ENCODE data around the gene PLEKHA1. TPM values are rescaled to one million over a fixed set of nuclear protein-coding genes. Genes with fewer than 3 reads are reported as not detected.
A peak's percentile ranks its signal among the peaks of the same experiment; 100 is the strongest.

PLEKHA1 gene
- polyA plus RNA-seq, 1 experiment = 25.5 TPM

DNA sequence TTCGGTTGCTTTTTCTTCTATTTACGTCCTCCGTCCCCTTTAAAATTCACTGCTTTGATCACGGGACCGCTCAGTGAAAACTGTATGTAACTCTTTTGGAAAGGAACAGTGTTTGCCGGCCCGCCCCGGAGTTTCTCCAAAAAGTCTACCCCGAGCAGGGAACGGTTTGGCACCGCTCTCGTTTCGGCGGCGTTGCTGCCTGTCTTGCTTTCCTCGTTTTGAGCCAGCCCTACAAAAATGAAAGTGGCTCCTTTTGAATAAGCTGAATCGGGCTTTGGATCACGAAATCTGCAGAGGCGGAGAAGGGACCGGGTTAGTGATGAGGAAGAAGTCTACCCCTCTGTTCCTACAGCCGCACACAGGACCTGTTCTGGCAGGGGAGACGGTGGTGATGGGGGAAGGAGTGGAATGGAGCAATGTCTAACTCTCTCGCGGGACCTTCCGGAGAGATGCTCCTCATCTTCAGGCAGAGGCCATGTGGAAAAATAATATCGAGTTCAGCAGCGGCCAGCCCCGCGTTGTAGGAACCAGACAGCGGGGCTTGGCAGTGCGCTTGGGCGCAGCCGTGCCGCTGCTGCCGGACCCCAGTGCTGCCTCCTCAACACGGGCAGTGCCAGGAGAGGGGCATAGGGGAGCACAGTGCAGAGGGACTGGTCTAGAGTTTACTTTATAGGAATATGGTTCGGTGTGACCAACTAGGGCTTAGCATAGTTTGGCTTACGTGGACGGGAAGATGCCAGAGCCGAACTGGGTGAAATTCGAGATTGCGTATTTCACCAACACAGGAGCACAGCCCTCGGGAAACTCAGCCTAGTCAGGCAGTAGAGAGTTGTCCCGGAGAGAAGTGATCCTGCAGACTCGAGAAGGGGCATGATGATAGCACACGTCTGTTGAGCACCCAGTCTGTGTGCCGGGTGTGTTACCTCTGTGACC lies 88.3 kb downstream of the PLEKHA1 start:
- TF ChIP-seq, protein P1, sequence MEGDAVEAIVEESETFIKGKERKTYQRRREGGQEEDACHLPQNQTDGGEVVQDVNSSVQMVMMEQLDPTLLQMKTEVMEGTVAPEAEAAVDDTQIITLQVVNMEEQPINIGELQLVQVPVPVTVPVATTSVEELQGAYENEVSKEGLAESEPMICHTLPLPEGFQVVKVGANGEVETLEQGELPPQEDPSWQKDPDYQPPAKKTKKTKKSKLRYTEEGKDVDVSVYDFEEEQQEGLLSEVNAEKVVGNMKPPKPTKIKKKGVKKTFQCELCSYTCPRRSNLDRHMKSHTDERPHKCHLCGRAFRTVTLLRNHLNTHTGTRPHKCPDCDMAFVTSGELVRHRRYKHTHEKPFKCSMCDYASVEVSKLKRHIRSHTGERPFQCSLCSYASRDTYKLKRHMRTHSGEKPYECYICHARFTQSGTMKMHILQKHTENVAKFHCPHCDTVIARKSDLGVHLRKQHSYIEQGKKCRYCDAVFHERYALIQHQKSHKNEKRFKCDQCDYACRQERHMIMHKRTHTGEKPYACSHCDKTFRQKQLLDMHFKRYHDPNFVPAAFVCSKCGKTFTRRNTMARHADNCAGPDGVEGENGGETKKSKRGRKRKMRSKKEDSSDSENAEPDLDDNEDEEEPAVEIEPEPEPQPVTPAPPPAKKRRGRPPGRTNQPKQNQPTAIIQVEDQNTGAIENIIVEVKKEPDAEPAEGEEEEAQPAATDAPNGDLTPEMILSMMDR (IDR thresholded peaks at IDR 0.05; ENCODE audit: low read depth, low read length) = no peak
- Histone ChIP-seq H3K27ac (ENCODE audit: low read depth, low read length) (peak overlapping the region; percentile 57), H3K27me3 (ENCODE audit: control insufficient read depth, insufficient read depth, low read length) (no peaks in the 10 kb centered on the region), H3K4me3 (ENCODE audit: low read depth, low read length) (peak overlapping the region; percentile 77), H3K9me3 (ENCODE audit: control insufficient read depth, insufficient read depth, low read length) (no peaks in the 10 kb centered on the region)
- DNase-seq (ENCODE audit: low read depth, low spot score) = no peak
- CTCF ChIA-PET = interaction anchor here (1.1 kb wide), 1 partner anchor 28 kb away, joined by 4 read pairs; no protein-coding TSS in a partner anchor
- POLR2A ChIA-PET = no interaction called here

DNA sequence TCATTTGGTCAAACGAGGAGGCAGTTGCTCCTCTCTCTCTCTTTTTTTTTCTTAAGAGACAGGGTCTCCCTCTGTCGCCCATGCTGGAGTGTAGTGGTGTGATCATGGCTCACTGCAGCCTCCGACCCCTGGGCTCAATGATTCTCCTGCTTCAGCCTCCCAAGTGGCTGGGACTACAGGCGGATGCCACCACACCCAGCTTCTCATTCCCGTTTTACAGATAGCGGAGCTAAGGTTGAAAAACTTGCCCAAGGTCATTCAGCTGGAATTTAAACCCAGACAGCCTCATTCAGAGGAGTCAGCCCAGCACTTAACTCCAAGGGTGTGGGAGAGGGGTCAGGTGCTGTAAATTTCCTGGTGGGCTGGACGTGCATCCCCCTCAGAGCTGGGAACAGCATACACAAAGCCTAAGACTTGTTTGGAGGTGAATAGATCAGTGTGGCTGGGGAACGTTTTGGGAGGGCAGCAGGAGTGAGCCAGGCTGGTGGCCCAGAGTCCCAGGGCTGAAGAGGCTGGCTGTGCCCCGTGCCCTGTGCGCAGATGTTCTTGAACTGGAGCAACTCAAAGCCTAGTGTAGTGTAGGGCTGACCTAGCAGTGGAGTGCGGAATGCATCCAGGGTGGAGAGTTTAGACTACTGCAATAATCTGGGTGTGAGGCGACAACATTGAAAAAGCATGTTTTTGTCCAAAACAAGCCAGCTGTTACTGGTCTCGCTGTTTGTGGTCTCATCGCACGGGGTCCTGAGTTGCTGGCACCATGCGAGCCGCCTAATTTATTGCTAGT lies 89.2 kb downstream of the PLEKHA1 start:
- Histone ChIP-seq H3K27ac (ENCODE audit: low read depth, low read length) (no peak overlapping the region), H3K27me3 (ENCODE audit: control insufficient read depth, insufficient read depth, low read length) (no peaks in the 10 kb centered on the region), H3K9me3 (ENCODE audit: control insufficient read depth, insufficient read depth, low read length) (no peaks in the 10 kb centered on the region), H3K4me3 (ENCODE audit: low read depth, low read length) (peak overlapping the region; percentile 77)
- DNase-seq (ENCODE audit: low read depth, low spot score) = no peak
- ChIA-PET CTCF (interaction anchor here (0.6 kb wide), 1 partner anchor 33 kb away, joined by 6 read pairs; no protein-coding TSS in a partner anchor), POLR2A (no interaction called here)
- TF ChIP-seq, protein P1 (IDR thresholded peaks at IDR 0.05; ENCODE audit: low read depth, low read length) = no peak

DNA sequence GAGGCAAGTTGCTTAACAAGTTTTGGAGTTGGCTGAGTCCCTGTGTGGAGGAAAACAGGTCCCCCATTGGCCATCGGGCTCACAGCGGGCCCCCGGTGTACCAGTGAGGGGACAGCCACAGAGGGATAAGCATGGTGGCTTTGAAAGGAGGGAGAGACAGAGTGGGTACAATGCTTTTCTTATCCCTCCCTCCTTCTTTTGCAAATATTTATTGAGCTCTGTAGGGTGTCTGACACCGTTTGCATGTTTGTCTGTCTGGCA lies 89.7 kb downstream of the PLEKHA1 start:
- Histone ChIP-seq H3K27me3 (ENCODE audit: control insufficient read depth, insufficient read depth, low read length) (no peaks in the 10 kb centered on the region), H3K4me3 (ENCODE audit: low read depth, low read length) (no peak overlapping the region), H3K27ac (ENCODE audit: low read depth, low read length) (no peak overlapping the region), H3K9me3 (ENCODE audit: control insufficient read depth, insufficient read depth, low read length) (no peaks in the 10 kb centered on the region)
- TF ChIP-seq, protein P1 (IDR thresholded peaks at IDR 0.05; ENCODE audit: low read depth, low read length) = no peak
- ChIA-PET POLR2A (no interaction called here), CTCF (interaction anchor here (1.1 kb wide), 1 partner anchor 9 kb away, joined by 3 read pairs; no protein-coding TSS in a partner anchor)
- DNase-seq (ENCODE audit: low read depth, low spot score) = no peak

DNA sequence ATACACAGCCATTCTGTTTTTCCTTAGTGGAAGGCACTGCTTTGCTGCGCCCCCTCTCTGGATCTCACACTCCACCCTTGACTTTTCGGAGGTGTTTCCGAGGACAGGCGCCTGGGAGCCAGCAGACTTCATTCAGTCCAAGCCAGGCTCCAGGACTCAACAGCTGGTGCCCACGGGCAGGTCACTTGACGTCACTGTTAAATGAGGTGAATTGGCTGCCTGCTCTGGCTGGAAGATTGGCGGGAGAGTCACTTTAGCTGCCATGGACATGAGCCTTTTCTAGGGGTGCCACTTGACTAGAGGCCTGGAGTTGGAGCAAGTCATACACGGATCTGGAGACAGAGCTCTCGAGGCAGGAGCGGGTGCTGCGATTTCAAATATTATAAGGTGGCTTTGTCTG lies 90.1 kb downstream of the PLEKHA1 start:
- Histone ChIP-seq H3K4me3 (ENCODE audit: low read depth, low read length) (no peak overlapping the region), H3K9me3 (ENCODE audit: control insufficient read depth, insufficient read depth, low read length) (no peaks in the 10 kb centered on the region), H3K27me3 (ENCODE audit: control insufficient read depth, insufficient read depth, low read length) (no peaks in the 10 kb centered on the region), H3K27ac (ENCODE audit: low read depth, low read length) (no peak overlapping the region)
- ChIA-PET CTCF (interaction anchor here (0.9 to 1.1 kb wide), 3 partner anchors 9 to 101 kb away, joined by 3 to 4 read pairs (median 3); no protein-coding TSS in a partner anchor), POLR2A (no interaction called here)
- TF ChIP-seq, protein P1 (IDR thresholded peaks at IDR 0.05; ENCODE audit: low read depth, low read length) = no peak
- DNase-seq (ENCODE audit: low read depth, low spot score) = no peak

Measured in AG04450 (cell line).